PC-9 (cell line): ENCODE measurements around the gene SUGCT.

Experiments used
- CTCF ChIP-seq: fragments of 200-600 bp; sonication (generic); conservative IDR thresholded peaks from 2 replicates; pipeline ENCODE4 v1.6.1; 2017; ENCODE audit warnings: mixed run types, antibody characterized with exemption, mild to moderate bottlenecking, moderate library complexity
- EZH2 ChIP-seq: fragments of 200-600 bp; sonication (generic); IDR thresholded peaks from 2 replicates; pipeline ENCODE4 v1.8.0; 2017; ENCODE audit warnings: antibody characterized with exemption, low read depth

GRCh38 chr7:40879941-40880543, 745.2 kb downstream of the SUGCT start:
- TF ChIP-seq CTCF (no peak), EZH2 (no peak)
